ENCODE data around the gene ATP10B. TPM values are rescaled to one million over a fixed set of nuclear protein-coding genes. Genes with fewer than 3 reads are reported as not detected.

Gene ATP10B
- total RNA-seq, 1 donor from 2014 or later = 1.3 TPM

- no peaks in the 10 kb centered on the region for H3K36me3 ChIP-seq (ENCODE audit: control insufficient read depth, insufficient read depth, low read length)
- no peaks in the 10 kb centered on the region for H3K27me3 ChIP-seq (ENCODE audit: control insufficient read depth, insufficient read depth, low read length)
- H3K4me3 ChIP-seq (ENCODE audit: low read depth, low read length) = no peak overlapping the region
- FAIRE-seq (no peak), DNase-seq (ENCODE audit: low read depth) (no peak)
- TF ChIP-seq CTCF (IDR thresholded peaks at IDR 0.05; ENCODE audit: insufficient read depth, low read length, severe bottlenecking) = no peak
Observed at GRCh38 chr5:160702311-160702803, 149.7 kb downstream of the ATP10B start.

- FAIRE-seq (no peak), DNase-seq (ENCODE audit: low read depth) (no peak)
- H3K27me3 ChIP-seq (ENCODE audit: control insufficient read depth, insufficient read depth, low read length) = no peaks in the 10 kb centered on the region
- H3K4me3 ChIP-seq (ENCODE audit: low read depth, low read length) = no peak overlapping the region
- no peak for TF ChIP-seq CTCF (IDR thresholded peaks at IDR 0.05; ENCODE audit: insufficient read depth, low read length, severe bottlenecking)
- no peaks in the 10 kb centered on the region for H3K36me3 ChIP-seq (ENCODE audit: control insufficient read depth, insufficient read depth, low read length)
Observed at GRCh38 chr5:160701403-160701802, 150.6 kb downstream of the ATP10B start.

- H3K27me3 ChIP-seq (ENCODE audit: control insufficient read depth, insufficient read depth, low read length) = no peaks in the 10 kb centered on the region
- no peaks in the 10 kb centered on the region for H3K36me3 ChIP-seq (ENCODE audit: control insufficient read depth, insufficient read depth, low read length)
- no peak overlapping the region for H3K4me3 ChIP-seq (ENCODE audit: low read depth, low read length)
- no peak for TF ChIP-seq CTCF (IDR thresholded peaks at IDR 0.05; ENCODE audit: insufficient read depth, low read length, severe bottlenecking)
- FAIRE-seq = no peak
- no peak for DNase-seq (ENCODE audit: low read depth)
Observed at GRCh38 chr5:160699301-160699700, 152.7 kb downstream of the ATP10B start.

- FAIRE-seq = no peak
- no peak for TF ChIP-seq CTCF (IDR thresholded peaks at IDR 0.05; ENCODE audit: insufficient read depth, low read length, severe bottlenecking)
- DNase-seq (ENCODE audit: low read depth) = no peak
- Histone ChIP-seq H3K36me3 (ENCODE audit: control insufficient read depth, insufficient read depth, low read length) (no peaks in the 10 kb centered on the region), H3K27me3 (ENCODE audit: control insufficient read depth, insufficient read depth, low read length) (no peaks in the 10 kb centered on the region), H3K4me3 (ENCODE audit: low read depth, low read length) (no peak overlapping the region)
Observed at GRCh38 chr5:160697281-160697680, 154.7 kb downstream of the ATP10B start.

GRCh38 chr5:160694896-160695295, 157.1 kb downstream of the ATP10B start:
- H3K4me3 ChIP-seq (ENCODE audit: low read depth, low read length) = no peak overlapping the region
- no peaks in the 10 kb centered on the region for H3K36me3 ChIP-seq (ENCODE audit: control insufficient read depth, insufficient read depth, low read length)
- no peaks in the 10 kb centered on the region for H3K27me3 ChIP-seq (ENCODE audit: control insufficient read depth, insufficient read depth, low read length)
- no peak for TF ChIP-seq CTCF (IDR thresholded peaks at IDR 0.05; ENCODE audit: insufficient read depth, low read length, severe bottlenecking)
- DNase-seq (ENCODE audit: low read depth) (no peak), FAIRE-seq (no peak)

GRCh38 chr5:160693831-160694465, 158.1 kb downstream of the ATP10B start:
- no peak overlapping the region for H3K4me3 ChIP-seq (ENCODE audit: low read depth, low read length)
- no peak for FAIRE-seq
- H3K36me3 ChIP-seq (ENCODE audit: control insufficient read depth, insufficient read depth, low read length) = no peaks in the 10 kb centered on the region
- TF ChIP-seq CTCF (IDR thresholded peaks at IDR 0.05; ENCODE audit: insufficient read depth, low read length, severe bottlenecking) = no peak
- peak; percentile 46 for DNase-seq (ENCODE audit: low read depth)
- H3K27me3 ChIP-seq (ENCODE audit: control insufficient read depth, insufficient read depth, low read length) = no peaks in the 10 kb centered on the region
